ENCODE data around the gene DHX38. TPM values are rescaled to one million over a fixed set of nuclear protein-coding genes. Genes with fewer than 3 reads are reported as not detected.
"Not testable (repeated sequence)": the region's sequence is repeated elsewhere in the genome, so short reads cannot be mapped to it uniquely, and the experiment has no call there.

The DHX38 gene
- total RNA-seq, 1 donor from 2014 or later = 91.6 TPM

DNA sequence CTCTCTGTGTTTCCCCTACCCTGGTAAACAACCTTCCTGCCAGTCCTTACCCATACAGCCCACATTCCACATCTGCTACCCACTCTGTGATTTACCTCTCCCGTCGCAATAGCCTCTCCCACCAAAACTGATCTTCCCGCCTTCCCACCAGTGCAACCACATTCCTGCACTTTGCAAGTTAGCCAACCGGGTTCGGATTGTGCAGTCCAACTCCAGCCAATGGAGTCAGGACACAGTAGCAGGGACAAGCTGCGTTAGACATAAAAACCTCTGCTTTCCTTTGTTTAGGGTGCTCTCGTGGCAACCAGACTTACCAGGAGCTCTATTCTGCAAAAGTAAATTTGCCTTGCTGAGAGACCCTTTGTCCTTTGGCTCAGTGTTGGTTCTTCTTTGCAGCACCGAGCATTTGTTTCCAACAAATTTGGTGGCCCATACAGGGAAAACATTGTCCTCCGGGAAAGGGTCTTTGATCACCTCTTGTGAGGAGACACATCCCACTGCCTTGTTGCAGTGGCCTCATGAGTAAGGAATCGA is 29.2 kb upstream of the DHX38 start:
- no peaks in the 10 kb centered on the region for H3K36me3 ChIP-seq (ENCODE audit: control insufficient read depth, insufficient read depth, low read length)
- TF ChIP-seq, protein P1, sequence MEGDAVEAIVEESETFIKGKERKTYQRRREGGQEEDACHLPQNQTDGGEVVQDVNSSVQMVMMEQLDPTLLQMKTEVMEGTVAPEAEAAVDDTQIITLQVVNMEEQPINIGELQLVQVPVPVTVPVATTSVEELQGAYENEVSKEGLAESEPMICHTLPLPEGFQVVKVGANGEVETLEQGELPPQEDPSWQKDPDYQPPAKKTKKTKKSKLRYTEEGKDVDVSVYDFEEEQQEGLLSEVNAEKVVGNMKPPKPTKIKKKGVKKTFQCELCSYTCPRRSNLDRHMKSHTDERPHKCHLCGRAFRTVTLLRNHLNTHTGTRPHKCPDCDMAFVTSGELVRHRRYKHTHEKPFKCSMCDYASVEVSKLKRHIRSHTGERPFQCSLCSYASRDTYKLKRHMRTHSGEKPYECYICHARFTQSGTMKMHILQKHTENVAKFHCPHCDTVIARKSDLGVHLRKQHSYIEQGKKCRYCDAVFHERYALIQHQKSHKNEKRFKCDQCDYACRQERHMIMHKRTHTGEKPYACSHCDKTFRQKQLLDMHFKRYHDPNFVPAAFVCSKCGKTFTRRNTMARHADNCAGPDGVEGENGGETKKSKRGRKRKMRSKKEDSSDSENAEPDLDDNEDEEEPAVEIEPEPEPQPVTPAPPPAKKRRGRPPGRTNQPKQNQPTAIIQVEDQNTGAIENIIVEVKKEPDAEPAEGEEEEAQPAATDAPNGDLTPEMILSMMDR (IDR thresholded peaks at IDR 0.05; ENCODE audit: insufficient read depth, low read length, severe bottlenecking) = no peak
- no peak overlapping the region for H3K4me3 ChIP-seq (ENCODE audit: low read depth, low read length)
- no peaks in the 10 kb centered on the region for H3K27me3 ChIP-seq (ENCODE audit: control insufficient read depth, insufficient read depth, low read length)
- FAIRE-seq (no peak), DNase-seq (ENCODE audit: low read depth) (no peak)

DNA sequence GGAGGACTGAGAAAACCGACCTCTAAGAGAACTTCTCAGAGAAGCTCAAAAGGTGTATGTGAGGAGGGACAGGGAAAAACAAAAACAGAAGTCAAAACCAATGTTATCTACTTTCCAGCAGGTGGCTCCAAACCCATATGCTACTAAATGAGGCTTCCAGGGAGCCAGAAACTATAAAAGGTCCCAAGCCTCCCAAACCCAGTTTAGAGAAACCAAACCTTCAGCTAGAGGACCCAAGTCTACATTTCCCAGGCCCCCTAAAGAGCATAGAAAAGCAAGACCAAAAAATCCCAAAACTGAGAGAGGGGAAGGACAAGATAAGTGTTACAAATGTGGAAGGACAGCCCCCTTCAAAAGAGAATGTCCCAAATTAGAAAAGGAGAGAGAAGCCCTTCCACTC is 26.9 kb upstream of the DHX38 start:
- DNase-seq (ENCODE audit: low read depth) (peak; percentile 39), FAIRE-seq (no peak)
- no peak overlapping the region for H3K4me3 ChIP-seq (ENCODE audit: low read depth, low read length)
- H3K36me3 ChIP-seq (ENCODE audit: control insufficient read depth, insufficient read depth, low read length) = no peaks in the 10 kb centered on the region
- TF ChIP-seq, protein P1 (IDR thresholded peaks at IDR 0.05; ENCODE audit: insufficient read depth, low read length, severe bottlenecking) = peak; percentile 70
- no peaks in the 10 kb centered on the region for H3K27me3 ChIP-seq (ENCODE audit: control insufficient read depth, insufficient read depth, low read length)

DNA sequence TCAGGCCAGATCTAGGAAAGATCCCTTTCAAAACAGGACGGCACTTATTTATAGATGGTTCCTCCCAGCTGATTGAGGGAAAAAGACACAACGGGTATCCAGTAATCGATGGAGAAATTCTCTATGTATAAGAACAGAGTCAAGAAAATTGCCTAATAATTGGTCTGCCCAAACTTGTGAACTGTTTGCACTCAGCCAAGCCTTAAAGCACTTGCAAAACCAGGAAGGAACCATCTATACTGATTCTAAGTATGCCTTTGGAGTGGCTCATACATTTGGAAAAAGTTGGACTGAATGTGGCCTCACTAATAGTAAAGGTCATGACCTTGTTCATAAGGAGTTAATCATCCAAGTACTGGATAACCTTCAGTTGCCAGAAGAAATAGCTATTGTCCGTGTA is 24.7 kb upstream of the DHX38 start:
- Histone ChIP-seq H3K36me3 (ENCODE audit: control insufficient read depth, insufficient read depth, low read length) (no peaks in the 10 kb centered on the region), H3K27me3 (ENCODE audit: control insufficient read depth, insufficient read depth, low read length) (no peaks in the 10 kb centered on the region), H3K4me3 (ENCODE audit: low read depth, low read length) (no peak overlapping the region)
- TF ChIP-seq, protein P1 (IDR thresholded peaks at IDR 0.05; ENCODE audit: insufficient read depth, low read length, severe bottlenecking) = no peak
- DNase-seq (ENCODE audit: low read depth) (peak; percentile 71), FAIRE-seq (no peak)

DNA sequence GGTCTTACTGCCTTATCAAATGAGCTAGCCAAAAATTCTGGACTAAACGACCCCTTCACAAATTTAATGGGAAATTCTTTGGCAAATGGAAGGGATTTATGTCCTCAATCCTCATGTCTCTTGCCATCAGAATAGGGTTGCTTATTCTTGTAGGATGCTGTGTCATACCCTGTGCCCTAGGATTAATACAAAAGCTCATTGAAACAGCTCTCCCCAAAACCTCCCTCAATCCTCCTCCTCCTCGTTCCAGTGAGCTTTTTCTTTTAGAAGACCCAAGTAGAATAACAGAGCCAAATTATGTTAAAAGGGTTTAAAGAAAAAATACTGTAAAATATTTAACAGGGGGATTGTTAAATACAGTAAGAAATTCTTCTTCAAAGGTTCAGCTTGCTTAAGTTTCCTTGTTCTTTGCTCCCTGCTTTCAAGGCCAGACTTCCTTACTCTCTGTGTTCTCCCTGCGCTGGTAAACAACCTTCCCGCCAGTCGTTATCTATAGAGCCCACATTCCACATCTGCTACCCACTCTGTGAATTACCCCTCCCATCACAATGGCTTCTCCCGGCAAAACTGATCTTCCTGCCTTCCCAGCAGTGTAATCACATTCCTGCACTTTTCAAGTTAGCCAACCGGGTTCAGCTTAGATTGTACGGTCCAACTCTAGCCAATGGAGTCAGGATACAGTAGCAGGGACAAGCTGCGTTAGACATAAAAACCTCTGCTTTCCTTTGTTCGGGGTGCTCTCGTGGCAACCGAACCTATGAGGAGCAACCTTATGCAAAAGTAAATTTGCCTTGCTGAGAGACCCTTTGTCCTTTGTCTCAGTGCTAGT is 20.9 kb upstream of the DHX38 start:
- no peaks in the 10 kb centered on the region for H3K36me3 ChIP-seq (ENCODE audit: control insufficient read depth, insufficient read depth, low read length)
- TF ChIP-seq, protein P1 (IDR thresholded peaks at IDR 0.05; ENCODE audit: insufficient read depth, low read length, severe bottlenecking) = no peak
- DNase-seq (ENCODE audit: low read depth) = no peak
- no peaks in the 10 kb centered on the region for H3K27me3 ChIP-seq (ENCODE audit: control insufficient read depth, insufficient read depth, low read length)
- H3K4me3 ChIP-seq (ENCODE audit: low read depth, low read length) = no peak overlapping the region
- no peak for FAIRE-seq

DNA sequence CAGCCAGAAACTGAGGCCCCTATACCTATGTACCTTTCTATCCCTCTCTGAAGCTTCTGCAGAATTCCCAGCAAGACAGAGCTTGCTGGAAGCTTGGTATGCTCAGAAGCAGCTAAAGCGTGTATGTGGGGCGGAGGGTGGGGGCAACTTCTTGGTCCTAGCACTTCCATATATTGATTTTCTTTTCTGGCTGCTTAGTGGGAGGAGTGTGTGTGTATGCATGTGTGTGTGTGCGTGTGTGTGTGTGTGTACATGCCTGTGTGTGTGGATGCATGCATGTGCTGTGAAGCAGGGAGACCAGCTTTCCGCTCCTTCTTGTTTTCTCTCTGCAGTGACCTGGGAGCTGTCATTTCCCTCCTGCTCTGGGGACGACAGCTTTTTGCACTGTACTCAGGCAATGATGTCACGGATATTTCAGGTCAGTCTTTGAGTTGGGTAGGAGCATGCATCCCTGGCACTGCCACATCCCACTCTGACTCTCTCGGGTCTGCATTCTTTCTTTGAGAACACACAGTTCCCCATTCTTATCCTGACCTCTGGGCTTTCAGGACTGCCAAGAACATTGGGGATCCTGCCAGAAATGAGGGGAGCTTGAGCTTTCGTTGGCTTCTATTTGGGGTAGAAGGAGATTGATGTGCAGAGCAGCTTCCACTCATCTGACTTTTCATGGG is 20.0 kb upstream of the DHX38 start:
- no peak for FAIRE-seq
- H3K36me3 ChIP-seq (ENCODE audit: control insufficient read depth, insufficient read depth, low read length) = no peaks in the 10 kb centered on the region

DNA sequence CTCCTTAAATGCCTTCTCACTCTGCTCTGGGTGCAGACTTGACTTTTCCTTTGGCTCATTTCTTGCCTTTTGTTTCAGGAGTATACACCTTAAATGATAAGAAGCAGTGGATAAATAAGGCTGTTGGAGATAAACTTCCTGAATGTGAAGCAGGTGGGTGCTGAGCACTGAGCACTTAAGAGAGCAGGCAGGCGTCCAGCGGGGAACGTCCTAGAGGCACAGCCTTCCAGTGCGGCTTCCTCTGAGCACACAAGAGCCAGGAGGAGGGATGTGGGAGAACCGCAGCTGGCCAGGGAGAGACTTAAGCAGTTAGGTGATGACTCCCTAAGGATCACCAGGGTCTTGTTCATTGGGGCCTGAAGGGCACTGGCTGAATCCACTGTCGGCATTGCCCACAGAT is 18.6 kb upstream of the DHX38 start:
- not testable (repeated sequence) for DNase-seq (ENCODE audit: low read depth); FAIRE-seq; H3K36me3 ChIP-seq (ENCODE audit: control insufficient read depth, insufficient read depth, low read length); H3K4me3 ChIP-seq (ENCODE audit: low read depth, low read length); H3K27me3 ChIP-seq (ENCODE audit: control insufficient read depth, insufficient read depth, low read length)

More for the DNA sequence above, 20.0 kb upstream of the DHX38 start:
- TF ChIP-seq, protein P1 (IDR thresholded peaks at IDR 0.05; ENCODE audit: insufficient read depth, low read length, severe bottlenecking) = no peak
- no peak for DNase-seq (ENCODE audit: low read depth)
- no peaks in the 10 kb centered on the region for H3K27me3 ChIP-seq (ENCODE audit: control insufficient read depth, insufficient read depth, low read length)
- H3K4me3 ChIP-seq (ENCODE audit: low read depth, low read length) = no peak overlapping the region

DNA sequence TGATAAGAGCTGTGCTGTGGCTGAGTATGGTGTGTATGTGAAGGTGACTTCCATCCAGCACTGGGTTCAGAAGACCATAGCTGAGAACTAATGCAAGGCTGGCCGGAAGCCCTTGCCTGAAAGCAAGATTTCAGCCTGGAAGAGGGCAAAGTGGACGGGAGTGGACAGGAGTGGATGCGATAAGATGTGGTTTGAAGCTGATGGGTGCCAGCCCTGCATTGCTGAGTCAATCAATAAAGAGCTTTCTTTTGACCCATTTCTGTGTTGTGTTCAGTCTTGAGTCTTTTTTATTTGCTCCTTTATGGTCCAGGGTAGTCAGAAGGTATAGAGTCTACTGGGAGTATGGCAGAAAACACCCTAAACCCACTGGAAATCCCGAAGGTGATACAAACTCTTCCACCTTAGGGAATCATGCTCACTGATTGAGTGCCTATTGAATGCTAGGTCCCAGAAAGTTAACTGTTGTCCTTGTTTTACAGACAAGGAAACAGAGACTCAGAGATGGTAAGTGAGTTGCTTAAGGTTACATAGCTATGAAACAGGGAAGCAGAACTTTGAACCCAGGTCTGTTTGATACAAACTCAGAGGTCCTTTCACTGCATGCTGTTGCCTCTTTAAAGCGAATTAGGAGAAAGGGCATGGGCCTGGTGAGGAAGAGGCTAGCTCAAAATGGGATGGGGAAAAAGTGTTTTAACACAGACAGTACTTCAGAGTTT is 16.5 kb upstream of the DHX38 start:
- not testable (repeated sequence) for DNase-seq (ENCODE audit: low read depth); H3K36me3 ChIP-seq (ENCODE audit: control insufficient read depth, insufficient read depth, low read length); H3K27me3 ChIP-seq (ENCODE audit: control insufficient read depth, insufficient read depth, low read length); H3K4me3 ChIP-seq (ENCODE audit: low read depth, low read length)
- FAIRE-seq = peak; percentile 43
